Astrocyte (in vitro differentiated cells and primary cell): ENCODE results near the gene TSSK6. TPM values are rescaled to one million over a fixed set of nuclear protein-coding genes. Genes with fewer than 3 reads are reported as not detected.

Experiments
- DNase-seq: peaks from one replicate; pipeline ENCODE4 v3.0.0-alpha.2; 2010; ENCODE audit warnings: low read depth
- FAIRE-seq: peaks from 2 replicates; lab custom pipeline; 2011; peaks lifted over from hg19 to GRCh38; lab: Jason Lieb, UNC
- H2AFZ ChIP-seq: 2 replicates; pipeline ENCODE4 v1.6.0; 2012; ENCODE audit warnings: low read depth, low read length, inconsistent platforms
- H3K27ac ChIP-seq: 2 replicates; pipeline ENCODE4 v1.5.1; 2011; ENCODE audit warnings: low read depth, low read length, inconsistent platforms
- H3K27me3 ChIP-seq: 2 replicates; pipeline ENCODE4 v1.6.0; 2011; ENCODE audit warnings: low read length, inconsistent platforms; ENCODE audit not compliant: insufficient read depth
- H3K36me3 ChIP-seq: 2 replicates; pipeline ENCODE4 v1.5.1; 2011; ENCODE audit warnings: low read length, inconsistent platforms; ENCODE audit not compliant: insufficient read depth
- H3K4me1 ChIP-seq: 2 replicates; pipeline ENCODE4 v1.5.1; 2011; ENCODE audit warnings: low read length, inconsistent platforms; ENCODE audit not compliant: insufficient read depth
- H3K4me2 ChIP-seq: 2 replicates; pipeline ENCODE4 v1.6.0; 2012; ENCODE audit warnings: low read length, inconsistent platforms
- H3K4me3 ChIP-seq: 2 replicates; pipeline ENCODE4 v1.5.1; 2011; ENCODE audit warnings: low read depth, mild to moderate bottlenecking, low read length, inconsistent platforms; ENCODE audit not compliant: insufficient read depth
- H3K79me2 ChIP-seq: 2 replicates; pipeline ENCODE4 v1.6.0; 2012; ENCODE audit warnings: mild to moderate bottlenecking, low read length, inconsistent platforms; ENCODE audit not compliant: insufficient read depth
- H3K9ac ChIP-seq: 2 replicates; pipeline ENCODE4 v1.6.0; 2012; ENCODE audit warnings: mild to moderate bottlenecking, low read length, inconsistent platforms
- H3K9me3 ChIP-seq: 2 replicates; pipeline ENCODE4 v1.5.1; 2012; ENCODE audit warnings: low read depth, mild to moderate bottlenecking, low read length, inconsistent platforms; ENCODE audit not compliant: insufficient read depth
- H4K20me1 ChIP-seq: 2 replicates; pipeline ENCODE4 v1.6.0; 2012; ENCODE audit warnings: low read length, inconsistent platforms; ENCODE audit not compliant: insufficient read depth
- H3K27ac Mint-ChIP-seq: one replicate; pipeline ENCODE4 v1.8.0; 2021; ENCODE audit warnings: mild to moderate bottlenecking, mixed read lengths; ENCODE audit not compliant: unreplicated experiment
- H3K27me3 Mint-ChIP-seq: one replicate; pipeline ENCODE4 v1.8.0; 2021; ENCODE audit warnings: low read depth, mixed read lengths; ENCODE audit not compliant: unreplicated experiment
- H3K36me3 Mint-ChIP-seq: one replicate; pipeline ENCODE4 v1.8.0; 2021; ENCODE audit warnings: low read depth, mixed read lengths; ENCODE audit not compliant: unreplicated experiment
- H3K4me1 Mint-ChIP-seq: one replicate; pipeline ENCODE4 v1.8.0; 2021; ENCODE audit warnings: low read depth, mixed read lengths; ENCODE audit not compliant: unreplicated experiment
- H3K4me3 Mint-ChIP-seq: one replicate; pipeline ENCODE4 v1.8.0; 2021; ENCODE audit warnings: mild to moderate bottlenecking, moderate library complexity, mixed read lengths; ENCODE audit not compliant: unreplicated experiment
- H3K9me3 Mint-ChIP-seq: one replicate; pipeline ENCODE4 v1.8.0; 2021; ENCODE audit warnings: mild to moderate bottlenecking, mixed read lengths; ENCODE audit not compliant: unreplicated experiment
- CTCF ChIP-seq: IDR thresholded peaks from 2 replicates; pipeline ENCODE4 v1.5.1; 2011; ENCODE audit warnings: low read depth, mild to moderate bottlenecking, inconsistent platforms, low read length, moderate library complexity; ENCODE audit not compliant: insufficient read depth
- EZH2 ChIP-seq: IDR thresholded peaks from 2 replicates; pipeline ENCODE4 v1.6.1; 2012; ENCODE audit warnings: mild to moderate bottlenecking, low read length, inconsistent platforms; ENCODE audit not compliant: insufficient read depth
- total RNA-seq: library from RNA; stranded (reverse); gene quantifications from 2 replicates; pipeline ENCODE4 v1.2.1, GENCODE V29; 2021

Gene TSSK6
- total RNA-seq, 1 donor from 2014 or later, result 1.8 TPM

DNA sequence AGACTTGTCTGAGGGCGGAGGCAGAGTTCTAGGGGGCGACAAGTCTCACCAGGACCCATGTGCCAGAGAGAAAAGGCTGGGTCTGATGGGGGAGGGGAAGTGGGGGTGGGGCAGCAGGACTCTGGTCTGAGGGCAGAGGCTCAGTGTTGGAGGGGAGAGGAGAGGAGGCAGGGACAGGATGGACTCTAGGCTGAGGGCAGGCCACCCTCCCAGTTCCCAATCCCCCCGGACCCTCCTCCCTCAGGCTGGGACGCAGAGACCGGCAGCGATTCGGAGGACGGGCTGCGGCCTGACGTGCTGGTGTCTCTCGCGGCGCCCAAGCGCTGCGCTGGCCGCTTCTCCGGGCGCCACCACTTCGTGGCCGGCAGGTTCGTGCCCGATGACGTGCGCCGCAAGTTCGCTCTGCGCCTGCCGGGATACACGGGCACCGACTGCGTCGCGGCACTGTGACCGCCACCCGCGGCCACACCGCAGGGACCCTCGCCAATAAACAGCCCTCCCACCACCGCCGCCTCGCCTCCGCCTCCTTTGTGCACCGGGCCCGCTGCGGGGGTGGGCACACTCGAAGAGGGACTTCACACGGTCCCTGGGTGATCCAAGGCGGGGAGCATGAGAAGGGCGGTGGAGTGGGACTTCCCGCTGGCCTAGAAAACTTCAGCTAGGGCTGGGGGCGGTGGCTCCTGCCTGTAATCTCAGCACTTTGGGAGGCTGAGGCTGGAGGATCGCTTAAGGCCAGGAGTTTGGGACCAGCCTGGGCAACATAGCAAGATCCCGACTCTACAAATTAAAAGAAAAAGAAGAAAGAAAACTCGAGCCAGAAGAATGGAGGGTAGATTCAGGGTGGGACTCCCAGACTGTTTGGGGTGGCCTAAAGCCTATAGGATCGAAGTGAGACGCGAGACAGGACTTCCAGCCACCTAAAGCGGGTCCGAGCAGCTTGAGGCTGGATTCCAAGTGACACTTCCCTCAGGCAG lies 22.0 kb upstream of the TSSK6 start:
- H3K4me3 Mint-ChIP-seq, result peak overlapping the region; percentile 27
- peaks cover 6% of the 10 kb centered on the region for H3K36me3 Mint-ChIP-seq
- Histone ChIP-seq H3K4me3 (no peak overlapping the region), H3K27me3 (peaks cover 22% of the 10 kb centered on the region), H3K4me2 (peak overlapping the region; percentile 72), H3K9ac (no peak overlapping the region), H3K36me3 (no peaks in the 10 kb centered on the region), H4K20me1 (peaks cover 14% of the 10 kb centered on the region), H3K9me3 (no peaks in the 10 kb centered on the region), H2AFZ (no peak overlapping the region), H3K4me1 (peaks cover 4% of the 10 kb centered on the region), H3K27ac (no peak overlapping the region), H3K79me2 (no peaks in the 10 kb centered on the region)
- no peak overlapping the region for H3K27ac Mint-ChIP-seq
- peaks cover 14% of the 10 kb centered on the region for H3K4me1 Mint-ChIP-seq
- no peak for TF ChIP-seq CTCF
- TF ChIP-seq EZH2, result peak; percentile 40
- DNase-seq (no peak), FAIRE-seq (no peak)
- peaks cover 13% of the 10 kb centered on the region for H3K27me3 Mint-ChIP-seq
- H3K9me3 Mint-ChIP-seq, result peaks cover 2% of the 10 kb centered on the region

GRCh38 chr19:19535311-19536191 lies 20.2 kb upstream of the TSSK6 start:
- Mint-ChIP-seq H3K27ac (no peak overlapping the region), H3K4me3 (no peak overlapping the region), H3K27me3 (peaks cover 11% of the 10 kb centered on the region), H3K9me3 (peaks cover 2% of the 10 kb centered on the region), H3K36me3 (peaks cover 8% of the 10 kb centered on the region), H3K4me1 (peaks cover 22% of the 10 kb centered on the region)
- FAIRE-seq, result no peak
- no peaks in the 10 kb centered on the region for H3K36me3 ChIP-seq
- no peak overlapping the region for H3K4me2 ChIP-seq
- no peak overlapping the region for H3K27ac ChIP-seq
- H3K27me3 ChIP-seq, result peaks cover 19% of the 10 kb centered on the region
- DNase-seq, result no peak
- peaks cover under 1% of the 10 kb centered on the region for H3K4me1 ChIP-seq
- no peaks in the 10 kb centered on the region for H3K79me2 ChIP-seq
- no peak overlapping the region for H3K4me3 ChIP-seq
- H3K9me3 ChIP-seq, result no peaks in the 10 kb centered on the region
- TF ChIP-seq EZH2 (no peak), CTCF (no peak)
- no peak overlapping the region for H2AFZ ChIP-seq
- H4K20me1 ChIP-seq, result peaks cover 20% of the 10 kb centered on the region
- no peak overlapping the region for H3K9ac ChIP-seq
